Hematopoietic multipotent progenitor cell (in vitro differentiated cells): ENCODE results near the gene TM9SF2. TPM values are rescaled to one million over a fixed set of nuclear protein-coding genes. Genes with fewer than 3 reads are reported as not detected.
A peak's percentile ranks its signal among the peaks of the same experiment; 100 is the strongest.
"Not testable (repeated sequence)": the region's sequence is repeated elsewhere in the genome, so short reads cannot be mapped to it uniquely, and the experiment has no call there.

Experiments
- DNase-seq, 3 donors: peaks; one replicate each; pipeline ENCODE4 v3.0.0-alpha.2; 2011 to 2015; ENCODE audit warnings: low read depth in 2 of 3, low spot score in 2 of 3
- total RNA-seq: library from RNA; depleted of rRNA; stranded (reverse); fragments of >200 nt; gene quantifications from one replicate; pipeline ENCODE4 v1.2.3, GENCODE V29; 2012

Gene TM9SF2
- total RNA-seq, 1 donor, result 66.8 TPM

DNA sequence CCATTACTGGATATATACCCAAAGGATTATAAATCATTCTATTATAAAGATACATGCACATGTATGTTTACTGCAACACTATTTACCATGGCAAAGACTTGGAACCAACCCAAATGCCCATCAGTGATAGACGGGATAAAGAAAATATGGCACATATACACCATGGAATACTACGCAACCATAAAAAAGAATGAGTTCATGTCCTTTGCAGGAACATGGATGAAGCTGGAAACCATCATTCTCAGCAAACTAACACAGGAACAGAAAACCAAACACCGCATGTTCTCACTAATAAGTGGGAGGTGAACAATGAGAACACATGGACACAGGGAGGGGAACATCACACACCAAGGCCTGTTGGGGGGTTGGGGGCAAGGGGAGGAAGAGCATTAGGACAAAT is 9.5 kb upstream of the TM9SF2 start:
- DNase-seq, result not testable (repeated sequence)

- DNase-seq, result no peak
Observed at GRCh38 chr13:99495466-99496183, 5.6 kb upstream of the TM9SF2 start.

GRCh38 chr13:99496184-99497142 is 4.8 kb upstream of the TM9SF2 start:
- DNase-seq, result peak; percentile 47 to 91 (median 79)

DNA sequence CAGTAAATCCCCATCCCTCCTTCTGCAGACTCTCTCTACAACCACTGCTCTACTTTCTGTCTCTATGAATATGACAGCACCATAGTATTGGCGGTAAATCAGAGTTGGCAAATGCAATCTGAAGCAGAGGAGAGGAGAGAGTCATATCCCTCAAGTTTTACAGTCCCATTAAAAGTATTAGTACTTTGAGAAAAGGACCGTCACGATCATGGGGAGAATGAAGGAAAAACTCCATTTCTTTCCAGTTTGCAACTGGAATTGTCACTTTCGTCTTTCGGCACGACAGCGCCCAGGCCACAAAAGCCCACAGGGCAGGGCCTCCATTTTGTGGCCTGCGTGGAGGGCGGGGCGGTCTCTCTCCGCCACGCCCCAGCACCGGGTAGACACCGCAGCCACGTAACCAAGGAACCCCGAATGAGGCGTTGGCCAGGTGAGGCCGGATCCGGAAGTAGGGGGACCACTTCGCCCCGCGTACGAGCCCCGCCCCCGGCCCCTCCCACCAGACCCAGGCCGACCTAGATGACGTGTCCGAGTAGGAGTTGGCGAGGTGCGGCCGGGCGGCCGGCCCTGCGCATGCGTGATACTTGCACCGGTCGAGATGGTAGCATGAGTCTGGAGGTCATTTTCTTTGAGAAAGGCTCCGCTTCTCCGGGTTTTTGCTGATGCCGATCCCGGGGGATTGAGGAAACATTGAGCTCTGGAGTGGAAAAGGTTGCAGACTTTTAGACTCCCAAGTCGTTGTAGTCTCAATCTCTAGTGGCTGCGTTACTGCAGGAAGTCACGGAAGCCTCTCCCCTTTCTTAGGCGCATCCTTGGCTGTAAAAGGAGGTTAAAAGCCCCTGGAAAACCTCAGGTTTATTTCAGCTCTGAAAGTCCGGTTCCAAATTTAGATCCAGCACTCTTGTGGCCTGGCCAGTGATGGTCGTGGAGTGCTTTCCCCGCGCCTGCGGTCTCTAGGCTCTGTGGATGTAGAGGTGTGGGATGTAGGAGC is 2.8 kb upstream of the TM9SF2 start:
- DNase-seq, result peak; percentile 92 to 98 (median 97)

- no peak for DNase-seq
Observed at GRCh38 chr13:99500839-99501183, 461 bp upstream of the TM9SF2 start.

DNA sequence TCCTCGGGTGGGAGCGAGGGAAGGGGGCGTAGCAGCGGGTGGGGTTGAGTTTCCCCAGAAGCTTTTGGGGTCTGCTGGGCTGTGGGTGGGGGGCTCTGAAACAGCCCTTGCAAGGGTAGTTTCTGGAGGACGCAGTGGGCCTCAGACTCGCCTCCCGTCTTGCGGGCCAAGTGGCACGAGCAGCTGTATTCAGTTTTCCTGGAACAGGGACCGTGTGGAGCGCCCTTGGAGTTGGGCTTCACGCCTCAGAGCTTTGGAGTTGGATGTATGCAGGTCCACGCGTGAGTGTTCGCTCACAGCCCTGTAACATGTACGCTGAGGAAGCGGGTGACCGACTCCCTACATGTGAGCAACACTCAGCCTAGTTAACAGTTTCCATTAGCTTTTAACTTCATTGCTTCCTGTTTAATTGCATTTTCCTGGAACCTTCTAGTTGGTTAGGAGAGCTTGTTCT is 603 bp downstream of the TM9SF2 start:
- DNase-seq, result no peak

DNA sequence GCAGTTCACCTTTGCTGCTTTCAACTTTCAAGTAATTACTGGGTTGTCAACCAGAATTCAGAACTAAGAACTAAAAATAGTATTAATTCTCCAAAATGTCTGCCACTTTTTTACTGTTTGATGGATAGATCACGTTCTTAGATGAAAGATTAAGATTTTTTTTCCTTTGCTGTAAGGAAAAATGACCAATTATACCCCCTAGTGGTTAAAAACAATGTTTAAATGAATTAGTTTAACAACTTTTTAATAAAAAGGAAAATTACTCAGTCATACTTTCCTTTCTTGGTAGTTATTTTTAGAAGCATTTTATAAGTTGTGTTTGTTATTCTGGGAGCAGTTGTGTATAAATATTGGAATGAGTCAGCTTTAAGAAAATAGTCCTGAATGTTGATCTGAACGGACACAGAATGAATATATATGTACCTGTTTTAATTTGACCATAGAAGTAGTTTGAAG is 4.6 kb downstream of the TM9SF2 start:
- DNase-seq, result peak in 2 of 3 donors; percentile 29 to 52

GRCh38 chr13:99506634-99507033 is 5.4 kb downstream of the TM9SF2 start:
- peak in 2 of 3 donors; percentile 65 to 78 for DNase-seq

- DNase-seq, result no peak
Observed at GRCh38 chr13:99507054-99507453, 5.8 kb downstream of the TM9SF2 start.

- DNase-seq, result no peak
Observed at GRCh38 chr13:99507551-99507950, 6.3 kb downstream of the TM9SF2 start.

- DNase-seq, result peak in 1 of 3 donors; percentile 40
Observed at GRCh38 chr13:99507986-99508385, 6.7 kb downstream of the TM9SF2 start.

DNA sequence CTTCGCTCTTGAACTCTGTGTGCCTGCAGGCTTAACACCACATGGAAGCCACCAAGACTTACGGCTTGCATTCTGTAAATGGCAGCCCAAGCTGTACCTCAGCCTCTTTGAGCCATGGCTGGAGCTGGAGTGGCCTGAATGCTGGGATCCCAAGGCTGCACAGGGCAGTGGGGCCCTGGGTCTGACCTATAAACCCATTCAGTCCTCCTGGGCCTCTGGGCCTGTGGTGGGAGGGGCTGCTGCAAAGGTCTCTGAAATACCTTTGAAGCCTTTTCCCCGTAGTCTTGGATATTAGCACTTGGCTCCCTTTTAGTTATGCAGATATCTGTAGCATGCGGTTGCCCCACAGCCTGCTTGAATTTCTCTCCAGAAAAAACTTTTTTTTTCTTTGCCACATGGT is 8.2 kb downstream of the TM9SF2 start:
- DNase-seq, result no peak

DNA sequence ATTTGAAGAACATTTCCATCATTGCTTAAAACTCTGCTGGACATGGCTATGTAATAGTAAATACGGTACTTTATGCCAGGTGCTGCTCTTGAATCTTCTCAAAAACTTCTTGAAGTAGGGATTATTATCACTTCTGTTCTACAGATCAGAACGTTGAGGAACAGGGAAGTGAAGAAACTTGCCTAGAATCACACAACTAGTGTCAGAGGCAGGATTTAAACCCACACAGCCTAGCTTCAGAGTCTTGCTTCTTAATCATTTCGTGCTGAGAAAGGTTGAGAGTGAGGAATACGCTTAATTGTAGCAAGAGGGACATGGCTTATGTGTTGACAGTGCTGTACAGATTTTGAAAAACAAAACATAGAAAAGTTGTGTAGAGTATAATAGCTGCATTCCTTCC is 13.5 kb downstream of the TM9SF2 start:
- DNase-seq, result no peak

GRCh38 chr13:99516153-99516929 is 15.1 kb downstream of the TM9SF2 start:
- DNase-seq, result no peak

DNA sequence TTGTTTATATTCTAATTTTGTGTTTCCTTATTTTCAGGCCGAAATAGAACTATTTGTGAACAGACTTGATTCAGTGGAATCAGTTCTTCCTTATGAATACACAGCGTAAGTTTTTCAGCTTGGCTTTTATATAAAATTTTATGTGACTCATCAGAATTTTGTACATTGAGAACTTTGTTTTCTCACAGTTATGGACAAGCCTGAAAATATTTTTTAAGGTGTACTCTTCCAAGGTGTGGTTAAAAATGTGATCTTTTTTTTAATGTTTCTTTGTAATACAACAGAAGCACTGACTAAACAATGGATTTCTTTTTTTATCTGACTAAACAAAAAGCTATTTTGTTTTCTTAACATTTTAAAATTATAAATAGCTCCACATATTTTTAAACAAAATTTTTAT is 16.3 kb downstream of the TM9SF2 start:
- no peak for DNase-seq

DNA sequence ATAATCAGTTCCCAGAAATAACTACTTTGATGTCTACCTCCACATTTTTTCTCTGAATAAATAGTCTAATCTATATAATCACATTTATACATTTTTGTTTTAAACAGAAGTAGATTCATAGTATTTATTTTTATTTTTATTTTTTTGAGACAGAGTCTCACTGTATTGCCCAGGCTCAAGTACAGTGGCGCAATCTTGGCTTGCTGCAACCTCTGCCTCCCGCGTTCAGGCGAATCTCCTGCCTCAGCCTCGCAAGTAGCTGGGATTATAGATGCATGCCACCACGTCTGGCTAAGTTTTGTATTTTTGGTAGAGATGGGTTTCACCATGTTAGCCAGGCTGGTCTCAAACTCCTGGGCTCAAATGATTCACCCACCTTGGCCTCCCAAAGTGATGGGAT is 16.7 kb downstream of the TM9SF2 start:
- DNase-seq, result no peak

GRCh38 chr13:99522298-99522697 is 21.0 kb downstream of the TM9SF2 start:
- no peak for DNase-seq

GRCh38 chr13:99523838-99524237 is 22.6 kb downstream of the TM9SF2 start:
- no peak for DNase-seq

DNA sequence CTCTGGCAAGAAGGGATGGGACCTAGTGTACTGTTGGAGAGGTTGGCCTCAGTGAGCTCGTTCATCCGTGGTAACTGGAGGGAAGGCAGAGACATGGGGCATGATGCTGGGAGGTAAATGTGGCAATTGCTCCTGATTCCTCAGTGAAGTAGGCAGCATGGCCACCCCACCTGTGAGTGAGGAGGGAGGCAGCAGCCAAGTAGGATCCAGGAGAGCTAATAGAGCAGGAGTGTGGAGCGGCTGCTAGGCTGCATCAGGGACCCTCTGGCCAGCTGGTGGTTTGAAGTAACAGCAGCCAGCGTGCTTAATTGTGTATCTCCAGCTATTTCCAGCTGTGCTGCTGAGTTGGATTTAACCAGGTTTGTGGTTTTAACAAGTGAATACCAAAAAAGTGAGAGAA is 24.7 kb downstream of the TM9SF2 start:
- no peak for DNase-seq

DNA sequence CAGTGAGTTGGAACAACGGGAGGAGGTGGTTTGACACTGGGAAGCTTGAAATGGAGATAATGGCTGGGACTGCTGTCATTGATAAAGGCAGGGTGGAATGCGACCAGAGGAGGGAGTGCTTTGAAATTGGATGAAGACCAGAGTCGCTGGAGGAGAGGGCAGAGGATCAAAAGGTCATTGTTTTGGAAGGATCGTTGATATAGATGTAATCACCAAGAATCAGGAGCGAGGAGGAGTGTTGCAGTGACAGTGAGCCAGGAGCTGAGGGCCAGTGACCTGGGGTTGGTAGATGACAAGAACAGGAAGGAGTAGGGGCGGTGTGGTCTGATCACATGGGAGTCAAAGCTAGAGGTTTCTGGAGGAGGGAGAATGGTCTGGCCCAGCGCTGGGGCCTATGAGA is 25.3 kb downstream of the TM9SF2 start:
- peak in 1 of 3 donors; percentile 7 for DNase-seq
